HG03159 (cell line): ENCODE results near the gene DSTYK.
"Not testable (repeated sequence)": the region's sequence is repeated elsewhere in the genome, so short reads cannot be mapped to it uniquely, and the experiment has no call there.

Experiments used
- ATAC-seq: cut with Tn5 transposase; IDR thresholded peaks from one replicate; pipeline ENCODE4 v1.9.1; 2021; ENCODE audit warnings: mild to moderate bottlenecking, moderate library complexity; ENCODE audit not compliant: unreplicated experiment

DSTYK gene

DNA sequence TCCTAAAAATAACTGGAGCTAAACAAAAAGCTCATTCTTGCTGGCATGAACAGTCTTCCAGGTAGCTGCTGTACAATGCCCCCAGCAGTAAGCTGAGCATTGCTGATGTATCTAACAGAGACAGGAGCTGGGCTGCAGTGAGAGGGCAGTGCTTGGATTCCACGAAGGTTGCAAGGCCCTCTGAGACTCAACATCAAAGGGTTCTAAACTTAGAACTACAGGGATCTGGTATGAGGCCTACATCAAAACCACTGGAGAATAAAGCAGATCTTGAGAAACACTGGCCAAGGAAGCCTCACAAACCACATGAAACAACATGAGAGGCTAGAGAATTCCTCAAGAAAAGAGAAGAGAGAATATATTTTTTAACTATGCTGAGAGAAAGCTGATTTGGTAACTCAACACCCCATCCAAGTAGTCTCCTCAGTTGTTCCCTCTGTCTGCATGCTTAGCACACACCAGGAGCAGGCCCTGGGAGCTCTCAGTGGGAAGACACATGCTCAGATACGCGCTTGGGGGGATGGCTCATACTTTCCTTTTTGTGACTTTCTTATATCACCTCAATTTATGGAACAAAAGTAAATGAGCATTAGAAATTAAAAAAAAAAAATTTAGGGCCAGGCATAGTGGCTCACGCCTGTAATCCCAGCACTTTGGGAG is 27.7 kb downstream of the DSTYK start:
- ATAC-seq, result no peak

DNA sequence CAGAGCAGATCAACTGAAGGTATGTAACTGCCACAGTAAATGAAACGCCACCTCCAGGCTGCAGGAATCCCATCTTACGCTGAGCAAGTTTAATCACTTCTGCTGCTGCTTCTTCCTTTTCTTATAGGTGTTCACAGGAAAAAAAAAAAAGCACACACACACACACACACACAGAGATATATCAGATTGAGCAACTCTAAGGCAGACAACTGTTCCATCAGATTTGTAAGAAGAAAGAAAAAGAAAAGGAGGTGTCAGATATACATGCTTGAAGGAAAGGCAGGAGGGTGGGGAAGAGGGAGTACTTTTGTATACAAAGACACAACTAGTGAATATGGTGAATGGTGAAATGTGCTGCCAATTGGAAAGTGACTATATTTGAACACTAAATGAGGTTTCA is 28.6 kb downstream of the DSTYK start:
- ATAC-seq, result no peak

DNA sequence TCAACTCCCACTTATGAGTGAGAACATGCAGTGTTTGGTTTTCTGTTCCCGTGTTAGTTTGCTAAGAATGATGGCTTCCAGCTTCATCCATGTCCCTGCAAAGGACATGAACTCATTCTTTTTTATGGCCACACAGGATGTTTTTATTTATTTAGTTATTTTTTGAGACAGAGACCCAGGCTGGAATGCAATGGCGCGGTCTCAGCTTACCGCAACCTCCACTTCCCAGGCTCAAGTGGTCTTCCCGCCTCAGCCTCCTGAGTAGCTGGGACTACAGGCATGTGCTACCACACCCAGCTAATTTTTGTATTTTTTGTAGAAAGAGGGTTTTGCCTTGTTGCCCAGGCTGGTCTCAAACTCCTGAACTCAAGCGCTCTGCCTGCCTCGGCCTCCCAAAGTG is 31.2 kb downstream of the DSTYK start:
- not testable (repeated sequence) for ATAC-seq

DNA sequence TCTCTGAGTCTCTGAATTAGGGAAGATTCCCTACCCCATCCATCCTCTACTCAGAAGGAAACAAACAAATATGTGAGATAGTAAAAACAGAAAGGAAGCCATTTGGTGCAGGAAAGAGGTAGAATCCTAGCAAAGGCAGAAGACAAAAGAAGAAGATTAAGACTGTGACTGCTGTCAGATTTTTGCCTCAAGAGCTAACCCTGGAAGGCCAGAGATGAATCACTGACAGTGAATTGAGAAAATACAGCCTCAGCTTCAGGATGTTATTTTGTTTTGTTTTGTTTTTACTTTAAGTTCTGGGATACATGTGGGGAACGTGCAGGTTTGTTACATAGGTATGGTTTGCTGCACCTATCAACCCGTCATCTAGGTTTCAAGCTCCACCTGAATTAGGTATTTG is 31.7 kb downstream of the DSTYK start:
- no peak for ATAC-seq

DNA sequence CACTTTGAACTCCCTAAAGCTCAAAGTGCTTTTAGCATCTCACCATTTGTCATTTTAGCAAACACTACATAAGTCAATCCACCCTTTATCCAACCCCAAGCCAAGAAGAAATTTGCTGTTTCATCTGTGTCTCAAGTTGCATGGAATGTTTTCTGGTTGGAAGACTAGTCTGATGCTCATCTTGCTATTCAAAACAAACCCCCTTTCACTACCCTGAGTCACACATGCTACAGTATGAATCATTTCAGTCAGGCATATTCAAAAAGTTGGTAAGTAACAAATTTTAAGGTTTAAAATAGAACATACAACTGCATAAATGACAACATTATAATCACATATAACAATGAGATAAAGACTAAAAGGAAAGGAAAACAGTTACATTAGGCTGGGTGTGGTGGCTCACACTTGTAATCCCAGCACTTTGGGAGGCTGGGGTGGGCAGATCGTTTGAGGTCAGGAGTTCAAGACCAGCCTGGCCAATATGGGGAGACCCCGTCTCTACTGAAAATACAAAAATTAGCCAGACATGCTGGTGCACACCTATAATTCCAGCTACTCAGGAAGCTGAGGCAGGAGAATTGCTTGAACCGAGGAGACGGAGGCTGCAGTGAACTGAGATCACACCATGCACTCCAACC is 38.7 kb downstream of the DSTYK start:
- no peak for ATAC-seq

DNA sequence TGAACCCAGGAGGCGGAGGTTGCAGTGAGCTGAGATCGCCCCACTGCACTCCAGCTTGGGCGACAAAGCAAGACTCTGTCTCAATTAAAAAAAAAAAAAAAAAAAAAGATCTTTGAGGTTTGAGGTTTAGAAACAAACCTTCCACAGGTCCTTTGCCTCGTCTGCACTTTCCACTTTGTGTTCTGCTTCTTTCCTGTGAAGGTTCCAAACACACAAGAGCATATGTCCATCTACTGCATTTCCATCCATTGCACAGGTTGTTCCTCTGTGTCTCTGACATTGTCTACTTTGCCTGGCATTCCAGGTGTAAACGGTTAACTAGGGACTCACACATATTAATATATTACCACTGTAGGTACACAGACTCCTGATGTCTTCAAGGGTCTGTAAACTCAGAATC is 40.1 kb downstream of the DSTYK start:
- ATAC-seq, result no peak

DNA sequence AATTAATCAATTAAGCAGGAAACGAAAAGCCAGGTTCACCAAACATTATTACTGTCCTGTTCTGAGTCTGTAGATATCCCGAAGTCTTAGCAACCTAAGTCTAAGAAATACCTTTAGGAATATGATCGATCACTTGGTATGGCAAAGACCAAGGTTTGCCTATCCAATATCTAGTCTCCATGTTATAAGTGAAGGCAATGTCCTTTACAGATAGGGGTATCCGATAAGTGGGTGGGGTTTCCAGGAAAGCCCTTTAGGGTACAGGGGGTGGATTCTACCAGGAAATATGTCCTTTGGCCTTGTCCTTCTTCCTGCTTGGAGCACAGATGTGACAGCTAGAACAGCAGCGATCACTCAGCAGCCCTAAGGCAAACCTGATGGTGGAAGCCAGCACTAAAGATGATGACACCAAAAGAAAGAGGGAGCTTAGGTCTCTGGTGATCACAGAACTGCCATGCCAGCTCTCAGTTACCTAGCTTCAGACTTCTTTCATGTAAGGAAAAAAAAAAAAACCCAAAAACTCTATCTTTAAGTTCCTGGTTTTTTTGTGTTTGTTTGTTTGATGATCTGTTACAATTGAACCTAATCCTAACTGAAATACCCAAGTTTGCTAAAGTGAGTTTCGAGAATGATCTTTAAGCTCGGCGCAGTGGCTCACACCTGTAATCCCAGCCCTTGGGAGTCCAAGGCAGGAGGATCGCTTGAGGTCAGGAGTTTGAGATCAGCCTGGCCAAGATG is 40.8 kb downstream of the DSTYK start:
- no peak for ATAC-seq

DNA sequence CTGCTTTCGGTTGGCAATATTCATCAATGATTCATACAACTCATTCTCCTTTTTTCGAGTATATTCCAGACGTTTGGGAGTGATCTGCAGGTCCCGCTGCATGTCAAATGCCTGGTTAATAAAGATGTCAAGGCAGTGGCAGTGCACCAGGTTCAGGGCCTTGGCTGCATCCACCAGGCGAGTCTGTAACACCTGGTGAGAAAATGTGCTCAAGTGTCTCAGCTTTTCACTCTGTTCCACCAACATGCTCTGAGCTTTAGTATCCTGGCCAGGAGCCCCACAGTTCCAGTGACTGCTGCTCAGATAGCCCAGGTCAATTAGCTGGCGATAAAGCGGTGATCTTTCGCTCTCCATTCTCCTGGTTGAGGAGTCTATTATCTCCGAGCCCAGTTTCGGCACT is 42.3 kb downstream of the DSTYK start:
- no peak for ATAC-seq

DNA sequence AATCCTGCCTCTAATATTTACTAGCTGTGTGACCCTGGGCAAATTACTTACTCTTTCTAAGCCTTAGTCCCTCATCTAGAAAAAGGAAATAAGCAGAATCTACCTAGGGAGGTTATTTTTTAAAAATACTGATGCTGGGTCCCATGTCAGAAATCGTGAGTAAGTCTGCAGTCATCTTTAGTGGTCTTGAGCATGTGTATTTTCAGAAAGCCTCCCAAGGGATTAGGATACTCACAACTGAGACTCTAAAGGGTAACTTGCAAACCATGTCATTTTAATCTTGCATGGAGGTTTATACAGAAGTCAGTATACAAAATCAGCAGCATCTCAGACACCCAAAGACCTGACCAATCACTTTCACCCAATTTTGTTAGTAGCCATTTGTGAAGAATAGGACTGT is 43.2 kb downstream of the DSTYK start:
- no peak for ATAC-seq

DNA sequence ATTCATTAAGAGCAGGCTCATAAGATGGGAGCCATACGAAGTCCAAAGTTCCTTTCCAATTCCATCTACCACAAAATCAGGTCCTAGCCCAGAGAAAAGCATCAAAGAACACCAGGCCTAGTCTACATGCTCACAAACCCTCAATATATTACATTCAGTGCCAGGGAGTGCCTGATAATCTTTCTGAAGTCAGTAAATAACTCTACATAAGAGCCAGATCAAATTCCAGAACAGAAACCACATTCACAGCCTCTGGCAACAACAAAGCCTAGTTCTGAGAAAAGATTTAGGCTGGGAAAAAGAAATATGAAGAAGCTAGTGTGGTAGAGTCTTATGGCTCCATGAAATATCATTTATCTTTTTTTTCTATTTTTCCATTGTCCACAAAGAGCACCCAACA is 49.2 kb downstream of the DSTYK start:
- ATAC-seq, result no peak

DNA sequence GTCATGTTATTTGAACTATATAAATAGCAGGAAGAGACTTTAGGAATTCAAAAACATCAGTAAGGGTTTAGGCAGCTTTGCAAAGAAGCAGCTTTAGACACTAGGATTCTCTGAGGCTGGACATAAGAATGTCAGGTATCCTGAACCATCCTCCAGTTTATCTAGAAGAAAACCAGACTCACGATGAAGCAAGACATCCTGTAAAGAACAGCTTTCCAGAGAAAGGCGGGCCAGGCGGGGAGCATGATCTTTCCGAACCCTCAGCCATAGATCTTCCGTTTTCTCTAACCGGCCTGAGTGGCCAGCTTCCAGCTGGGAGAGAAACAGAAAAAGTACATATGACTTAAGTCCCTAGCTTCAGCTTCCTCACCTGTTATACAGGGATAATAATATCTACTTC is 50.4 kb downstream of the DSTYK start:
- ATAC-seq, result no peak

DNA sequence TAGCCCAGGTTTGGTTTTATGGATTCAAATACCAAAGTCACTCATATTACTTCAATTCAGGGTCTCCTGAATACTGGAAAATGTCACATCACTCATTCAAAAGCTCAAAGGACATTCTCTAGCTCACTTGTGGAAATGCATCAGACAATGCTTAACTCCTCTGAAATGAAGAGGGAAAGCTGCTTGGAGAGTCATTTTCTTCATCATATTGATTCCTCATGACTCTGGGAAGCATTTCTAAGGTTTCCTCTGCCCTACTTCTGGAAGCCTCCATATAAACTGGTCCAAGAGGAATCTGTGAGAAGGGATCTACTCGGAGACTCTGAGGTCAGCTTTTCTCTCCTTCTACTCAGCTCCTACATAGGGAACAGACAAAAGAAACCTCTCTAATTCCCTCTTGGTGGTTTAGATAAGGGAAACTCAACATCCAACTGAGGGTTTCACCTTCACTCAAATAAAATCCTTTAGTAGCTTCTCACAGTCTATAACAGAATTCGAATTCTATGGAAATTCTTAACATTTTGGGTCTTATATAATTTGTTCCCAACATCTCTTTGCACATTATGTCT is 53.4 kb downstream of the DSTYK start:
- ATAC-seq, result no peak

DNA sequence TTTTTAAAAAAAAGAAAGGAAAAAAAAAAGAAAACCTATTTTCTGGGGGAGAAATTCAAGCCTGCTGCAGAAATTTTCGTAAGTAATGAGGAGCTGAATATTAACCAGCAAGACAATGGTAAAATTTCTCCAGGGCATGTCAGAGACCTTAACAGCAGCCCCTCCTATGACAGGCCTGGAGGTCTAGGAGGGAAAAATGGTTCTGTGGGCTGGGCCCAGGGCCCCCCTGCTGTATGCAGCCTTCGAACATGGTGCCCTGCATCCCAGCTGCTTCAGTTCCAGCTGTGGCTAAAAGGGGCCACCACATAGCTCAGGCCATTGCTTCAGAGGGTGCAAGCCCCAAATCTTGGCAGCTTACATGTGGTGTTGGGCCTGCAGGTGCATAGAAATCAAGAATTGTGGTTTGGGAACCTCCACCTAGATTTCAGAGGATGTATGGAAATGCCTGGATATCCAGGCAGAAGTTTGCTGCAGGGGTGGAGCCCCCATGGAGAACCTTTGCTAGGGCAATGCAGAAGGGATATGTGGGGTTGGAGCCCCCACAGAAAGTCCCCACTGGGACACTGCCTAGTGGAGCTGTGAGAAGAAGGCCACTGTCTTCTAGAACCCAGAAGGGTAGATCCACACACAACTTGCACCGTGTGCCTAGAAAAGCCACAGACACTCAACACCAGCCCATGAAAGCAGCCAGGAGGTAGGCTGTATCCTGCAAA is 55.7 kb downstream of the DSTYK start:
- ATAC-seq, result not testable (repeated sequence)

DNA sequence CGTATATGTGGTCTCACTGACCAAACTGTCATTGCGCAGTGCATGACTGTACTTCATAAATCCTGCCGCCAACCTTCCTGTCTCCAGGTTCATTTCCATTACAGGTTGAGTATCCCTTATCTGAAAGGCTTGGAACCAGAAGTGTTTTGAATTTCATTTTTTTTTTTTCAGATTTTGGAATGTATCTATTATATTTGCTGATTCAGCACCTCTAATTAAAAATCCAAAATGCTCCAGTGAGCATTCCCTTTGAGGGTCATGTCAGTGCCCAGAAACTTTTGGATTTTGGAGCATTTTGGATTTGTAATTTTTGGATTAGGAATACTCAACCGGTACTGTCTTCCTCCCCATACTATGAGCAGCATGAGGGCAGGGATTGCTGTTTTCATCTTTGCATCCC is 59.0 kb downstream of the DSTYK start:
- ATAC-seq, result no peak

DNA sequence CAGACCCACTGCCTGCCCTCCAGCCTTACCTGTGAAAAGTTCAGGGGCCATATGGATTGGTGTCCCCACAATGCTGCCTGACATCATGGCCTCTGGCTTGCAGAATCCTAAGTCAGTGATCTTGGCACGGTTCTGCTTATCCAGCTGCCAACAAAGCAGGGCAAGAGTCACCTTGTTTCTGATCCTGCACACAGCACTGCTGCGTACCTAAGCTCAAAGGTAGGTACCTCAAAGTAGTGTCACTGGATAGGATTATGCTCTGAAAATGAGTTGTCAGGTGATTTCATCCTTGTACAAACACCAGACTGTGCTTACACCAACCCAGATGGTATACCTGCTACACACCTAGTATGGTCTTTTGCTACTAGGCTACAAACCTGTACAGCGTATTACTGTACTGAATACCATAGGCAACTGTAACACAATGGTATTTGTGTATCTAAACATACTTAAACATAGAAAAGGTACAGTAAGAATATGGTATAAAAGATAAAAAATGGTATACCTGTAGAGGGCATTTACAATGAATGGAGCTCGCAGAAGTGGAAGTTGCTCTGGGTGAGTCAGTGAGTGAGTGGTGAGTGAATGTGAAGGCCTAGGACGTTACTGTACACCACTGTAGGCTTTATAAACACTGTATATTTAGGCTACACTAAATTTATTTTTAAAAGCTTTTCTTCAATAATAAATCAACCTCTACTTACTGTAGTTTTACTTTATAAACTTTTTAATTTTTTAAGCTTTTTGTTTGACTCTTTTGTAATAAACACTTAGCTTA is 60.7 kb downstream of the DSTYK start:
- ATAC-seq, result no peak

DNA sequence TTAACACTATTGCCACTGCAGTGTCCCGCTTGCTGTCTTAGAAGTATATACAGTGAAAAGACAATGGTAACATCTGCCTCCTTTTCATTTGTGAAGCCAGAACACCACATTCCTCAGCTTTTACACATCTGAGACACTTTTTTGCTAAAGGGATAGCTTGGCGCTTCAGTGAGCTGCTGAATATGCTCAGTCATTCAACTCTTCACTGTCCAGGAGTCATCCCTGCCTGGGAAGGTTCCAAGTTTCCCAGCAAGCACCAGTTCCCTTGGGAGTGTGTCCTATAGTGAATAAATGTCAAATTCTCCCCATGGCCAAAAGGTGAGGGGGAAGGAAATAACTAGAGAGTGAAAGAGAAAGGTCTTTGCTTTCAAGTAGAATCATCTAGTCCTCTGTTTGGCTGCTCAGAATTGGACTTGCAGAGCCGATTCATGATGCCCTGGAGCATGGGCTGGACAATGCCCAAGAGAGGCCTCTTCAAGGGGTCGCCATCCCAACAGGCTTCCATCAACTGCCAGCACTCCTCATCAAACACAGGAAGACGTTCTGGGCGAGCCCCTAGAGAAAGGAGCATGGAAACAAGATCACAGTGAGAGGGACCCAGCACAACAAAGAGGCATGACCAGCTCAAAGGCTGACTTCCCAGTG is 64.2 kb downstream of the DSTYK start:
- no peak for ATAC-seq

DNA sequence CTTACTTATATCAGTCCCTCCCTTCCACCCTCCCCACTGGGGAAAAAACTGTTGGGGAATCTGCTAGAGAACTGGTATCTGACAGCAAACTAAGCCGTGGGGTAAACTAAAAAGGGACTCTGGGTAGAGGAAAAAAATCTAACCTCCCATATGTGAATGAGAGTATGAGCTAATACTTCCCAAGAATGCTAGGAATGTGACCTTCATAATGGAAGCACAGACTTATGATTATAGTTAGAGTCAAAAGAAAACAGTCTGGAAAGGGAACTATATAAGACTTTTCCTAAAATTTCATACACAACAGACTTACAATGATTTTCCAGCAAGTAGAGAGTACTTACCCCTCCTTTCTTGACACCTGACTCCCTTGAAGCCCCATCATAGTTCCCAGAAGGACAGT is 66.8 kb downstream of the DSTYK start:
- ATAC-seq, result no peak

DNA sequence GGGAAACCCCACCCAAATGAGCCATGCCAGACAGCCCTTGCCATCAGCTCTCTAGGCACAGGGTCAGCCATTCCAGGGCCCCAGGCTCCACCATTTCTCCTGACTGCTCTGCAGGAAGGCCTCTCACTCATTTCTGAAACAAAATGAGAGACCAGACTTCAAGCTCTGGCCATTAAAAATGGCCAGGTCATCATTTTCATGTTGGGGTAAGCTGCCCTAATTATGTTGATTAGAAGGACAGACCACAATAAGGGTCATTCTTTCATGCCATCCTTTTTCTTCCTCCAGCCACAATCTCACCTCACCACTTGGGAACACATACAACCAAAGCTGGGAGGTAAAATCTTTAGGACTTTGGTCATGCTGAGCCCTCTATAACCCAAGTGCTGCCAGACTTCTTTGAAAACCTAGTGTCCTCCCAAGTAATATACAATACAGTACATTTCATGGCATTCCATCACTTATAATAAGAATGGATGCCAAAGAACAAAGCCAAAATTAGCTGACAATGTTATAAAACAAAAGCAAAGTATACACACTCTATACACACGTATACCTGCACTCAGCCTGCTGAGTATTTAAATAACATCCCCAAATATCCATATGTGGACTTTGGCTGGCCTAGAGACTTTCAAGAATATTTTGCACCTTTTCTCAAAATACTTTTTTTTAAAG is 67.3 kb downstream of the DSTYK start:
- no peak for ATAC-seq

DNA sequence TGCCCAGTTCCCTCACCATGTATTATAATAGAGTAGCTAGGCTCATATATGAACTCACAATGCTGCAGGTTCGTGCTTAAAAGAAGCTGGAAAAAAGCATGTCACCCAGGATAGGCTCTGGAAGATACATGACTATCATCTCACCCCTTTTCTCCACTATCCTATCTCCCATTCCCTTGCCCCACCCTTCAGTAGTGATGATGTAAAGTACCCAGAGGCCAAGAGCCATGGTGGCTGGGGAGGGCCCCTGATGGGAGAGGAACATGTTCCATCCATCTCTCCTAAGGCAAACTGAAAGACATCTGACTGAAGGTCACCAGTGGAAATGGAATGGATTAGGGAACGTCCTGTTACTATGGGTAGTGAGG is 69.4 kb downstream of the DSTYK start:
- ATAC-seq, result no peak
